Peyer's patch (tissue), 4 donors: Measurements from ENCODE around the gene CFAP119. TPM values are rescaled to one million over a fixed set of nuclear protein-coding genes. Genes with fewer than 3 reads are reported as not detected.
A peak's percentile ranks its signal among the peaks of the same experiment; 100 is the strongest.

Source experiments
- DNase-seq, 3 donors: peaks; one replicate each; pipeline ENCODE4 v3.0.0-alpha.2; 2017 to 2019
- H3K27ac ChIP-seq, 4 donors: fragments of 200-600 bp; sonication (generic); one replicate each; pipeline ENCODE4 v1.5.1; 2016 to 2019
- H3K27me3 ChIP-seq, 2 donors: fragments of 200-600 bp; sonication (generic); one replicate each; pipeline ENCODE4 v1.5.1; 2019
- H3K36me3 ChIP-seq, 3 donors: fragments of 200-600 bp; sonication (generic); one replicate each; pipeline ENCODE4 v1.5.1; 2016 to 2019
- H3K4me1 ChIP-seq, 4 donors: fragments of 200-600 bp; sonication (generic); one replicate each; pipeline ENCODE4 v1.5.1; 2016 to 2019
- H3K4me3 ChIP-seq, 4 donors: fragments of 200-600 bp; sonication (generic); 1 replicate in 3 of 4; 2 replicates in 1 of 4; pipeline ENCODE4 v1.5.1; 2016 to 2019; ENCODE audit warnings: mild to moderate bottlenecking in 1 of 4
- H3K9me3 ChIP-seq, 4 donors: fragments of 200-600 bp; sonication (generic); one replicate each; pipeline ENCODE4 v1.5.1; 2016 to 2019; ENCODE audit warnings: mild to moderate bottlenecking in 1 of 4
- POLR2A ChIP-seq, 2 donors: fragments of 450-650 bp; IDR thresholded peaks; one replicate each; pipeline ENCODE4 v1.5.1; 2017; ENCODE audit warnings: antibody characterized with exemption in 2 of 2, mild to moderate bottlenecking in 2 of 2, moderate library complexity in 2 of 2
- total RNA-seq, 4 donors: library from RNA; depleted of rRNA; stranded (reverse); fragments of >200 nt; gene quantifications; one replicate each; pipeline ENCODE4 v1.1.0, GENCODE V29; 2016
- TF ChIP-seq, protein P1 (sequence below), 6 experiments: fragments of 450-650 bp in 4 of 6; fragments of 200-600 bp in 2 of 6; sonication (generic) in 1 of 6; IDR thresholded peaks; one replicate each; pipeline ENCODE4 v1.5.1; 2017 to 2019; ENCODE audit warnings: antibody characterized with exemption in 6 of 6, mild to moderate bottlenecking in 3 of 6, moderate library complexity in 1 of 6

Gene CFAP119
- total RNA-seq, 4 donors from 2014 or later: 2.9 to 17.3 (median 4.2) TPM

DNA sequence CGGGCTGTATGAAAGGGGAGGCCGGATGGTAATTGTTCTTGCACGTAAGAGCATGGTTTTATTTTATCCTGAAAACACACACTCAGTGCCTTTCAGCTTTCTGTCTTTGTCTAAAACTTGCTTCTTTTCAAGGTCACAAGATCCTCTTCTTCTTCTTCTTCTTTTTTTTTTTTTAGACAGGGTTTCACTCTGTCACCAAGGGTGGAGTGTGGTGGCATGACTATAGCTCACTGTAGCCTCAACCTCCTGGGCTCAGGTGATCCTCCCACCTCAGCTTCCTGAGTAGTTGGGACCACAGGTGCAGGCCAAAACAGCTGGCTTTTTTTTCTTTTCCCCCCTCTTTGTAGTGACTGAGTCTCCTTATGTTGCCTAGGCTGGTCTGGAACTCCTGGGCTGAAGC is 41.1 kb upstream of the CFAP119 start:
- DNase-seq: no peak
- Histone ChIP-seq H3K4me3 (no peak overlapping the region), H3K27ac (no peak overlapping the region), H3K9me3 (no peaks in the 10 kb centered on the region), H3K4me1 (peaks cover 0 to 10% (median 2%) of the 10 kb centered on the region in 4 donors), H3K36me3 (no peaks in the 10 kb centered on the region), H3K27me3 (no peaks in the 10 kb centered on the region)
- no peak for TF ChIP-seq POLR2A (IDR thresholded peaks at IDR 0.05)
- TF ChIP-seq, protein P1, sequence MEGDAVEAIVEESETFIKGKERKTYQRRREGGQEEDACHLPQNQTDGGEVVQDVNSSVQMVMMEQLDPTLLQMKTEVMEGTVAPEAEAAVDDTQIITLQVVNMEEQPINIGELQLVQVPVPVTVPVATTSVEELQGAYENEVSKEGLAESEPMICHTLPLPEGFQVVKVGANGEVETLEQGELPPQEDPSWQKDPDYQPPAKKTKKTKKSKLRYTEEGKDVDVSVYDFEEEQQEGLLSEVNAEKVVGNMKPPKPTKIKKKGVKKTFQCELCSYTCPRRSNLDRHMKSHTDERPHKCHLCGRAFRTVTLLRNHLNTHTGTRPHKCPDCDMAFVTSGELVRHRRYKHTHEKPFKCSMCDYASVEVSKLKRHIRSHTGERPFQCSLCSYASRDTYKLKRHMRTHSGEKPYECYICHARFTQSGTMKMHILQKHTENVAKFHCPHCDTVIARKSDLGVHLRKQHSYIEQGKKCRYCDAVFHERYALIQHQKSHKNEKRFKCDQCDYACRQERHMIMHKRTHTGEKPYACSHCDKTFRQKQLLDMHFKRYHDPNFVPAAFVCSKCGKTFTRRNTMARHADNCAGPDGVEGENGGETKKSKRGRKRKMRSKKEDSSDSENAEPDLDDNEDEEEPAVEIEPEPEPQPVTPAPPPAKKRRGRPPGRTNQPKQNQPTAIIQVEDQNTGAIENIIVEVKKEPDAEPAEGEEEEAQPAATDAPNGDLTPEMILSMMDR (IDR thresholded peaks at IDR 0.05): no peak

DNA sequence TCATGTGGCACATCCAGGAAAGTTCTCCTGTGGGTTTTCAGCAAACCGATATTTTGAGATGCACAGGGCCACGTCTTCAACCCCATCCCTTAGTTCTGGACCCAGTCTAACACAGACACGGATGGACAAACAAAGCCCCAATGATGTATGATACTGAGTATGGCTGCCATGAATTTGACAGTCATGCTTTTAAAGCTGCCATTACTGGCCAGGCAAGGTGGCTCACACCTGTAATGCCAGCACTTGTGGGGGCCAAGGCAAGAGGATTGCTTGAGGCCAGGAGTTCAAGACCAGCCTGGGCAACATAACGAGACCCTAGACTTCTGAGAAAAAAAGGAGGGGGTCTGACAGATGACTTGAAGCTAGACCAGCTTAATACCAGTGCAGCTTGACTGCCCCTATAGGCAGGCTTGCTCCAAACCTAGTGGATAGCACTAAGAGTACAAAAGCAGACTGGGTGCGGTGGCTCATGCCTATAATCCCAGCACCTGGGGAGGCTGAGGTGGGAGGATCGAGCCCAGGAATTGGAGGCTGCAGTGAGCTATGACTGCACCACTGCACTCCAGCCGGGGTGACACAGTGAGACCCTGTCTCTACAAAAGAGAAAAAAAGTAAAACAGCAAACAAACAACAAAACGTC is 35.9 kb upstream of the CFAP119 start:
- no peaks in the 10 kb centered on the region for H3K36me3 ChIP-seq
- no peak overlapping the region for H3K4me3 ChIP-seq
- no peaks in the 10 kb centered on the region for H3K27me3 ChIP-seq
- no peak overlapping the region for H3K27ac ChIP-seq
- no peaks in the 10 kb centered on the region for H3K9me3 ChIP-seq
- no peak for TF ChIP-seq POLR2A (IDR thresholded peaks at IDR 0.05)
- no peaks in the 10 kb centered on the region for H3K4me1 ChIP-seq
- DNase-seq: no peak

DNA sequence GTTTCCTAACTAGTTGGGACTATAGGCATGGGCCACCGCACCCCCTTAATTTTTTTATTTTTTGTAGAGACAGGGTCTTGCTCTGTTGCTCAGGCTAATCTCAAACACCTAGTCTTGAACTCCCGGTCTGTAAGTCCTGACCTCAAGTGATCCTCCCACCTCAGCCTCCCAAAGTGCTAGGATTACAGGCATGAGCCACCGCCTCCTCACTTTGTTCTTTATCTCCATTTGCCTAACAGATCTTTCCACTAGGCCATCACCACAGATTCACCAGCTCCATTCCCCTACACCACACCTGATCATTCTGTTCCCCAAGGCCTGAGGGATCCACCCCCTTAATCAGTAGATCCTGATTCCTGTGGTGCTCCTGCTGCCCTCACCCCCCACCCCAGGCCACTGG is 32.8 kb upstream of the CFAP119 start:
- no peak for DNase-seq
- H3K4me1 ChIP-seq: no peaks in the 10 kb centered on the region
- no peak overlapping the region for H3K4me3 ChIP-seq
- H3K9me3 ChIP-seq: no peaks in the 10 kb centered on the region
- no peak for TF ChIP-seq POLR2A (IDR thresholded peaks at IDR 0.05)
- TF ChIP-seq, protein P1 (IDR thresholded peaks at IDR 0.05): no peak
- H3K27me3 ChIP-seq: no peaks in the 10 kb centered on the region
- H3K27ac ChIP-seq: no peak overlapping the region
- H3K36me3 ChIP-seq: no peaks in the 10 kb centered on the region

GRCh38 chr16:30793508-30794069 is 31.7 kb upstream of the CFAP119 start:
- no peak overlapping the region for H3K4me3 ChIP-seq
- no peaks in the 10 kb centered on the region for H3K36me3 ChIP-seq
- no peaks in the 10 kb centered on the region for H3K9me3 ChIP-seq
- DNase-seq: no peak
- no peaks in the 10 kb centered on the region for H3K27me3 ChIP-seq
- no peaks in the 10 kb centered on the region for H3K4me1 ChIP-seq
- H3K27ac ChIP-seq: no peak overlapping the region
- TF ChIP-seq, protein P1 (IDR thresholded peaks at IDR 0.05): no peak
- TF ChIP-seq POLR2A (IDR thresholded peaks at IDR 0.05): no peak

GRCh38 chr16:30787613-30788378 is 25.9 kb upstream of the CFAP119 start:
- H3K27ac ChIP-seq: peak overlapping the region; percentile 69 to 83 (median 78)
- H3K9me3 ChIP-seq: no peaks in the 10 kb centered on the region
- TF ChIP-seq, protein P1 (IDR thresholded peaks at IDR 0.05): no peak
- TF ChIP-seq POLR2A (IDR thresholded peaks at IDR 0.05): peak in 1 of 2 donors; percentile 20
- no peaks in the 10 kb centered on the region for H3K27me3 ChIP-seq
- peak overlapping the region; percentile 60 to 89 (median 78) for H3K4me3 ChIP-seq
- peaks cover 0 to 15% (median 0%) of the 10 kb centered on the region in 3 donors for H3K36me3 ChIP-seq
- peaks cover 0 to 27% (median 10%) of the 10 kb centered on the region in 4 donors for H3K4me1 ChIP-seq
- DNase-seq: no peak
